HepG2 (cell line): ENCODE results near the gene GCH1. TPM values are rescaled to one million over a fixed set of nuclear protein-coding genes. Genes with fewer than 3 reads are reported as not detected.

Experiments
- ATAC-seq: fragments of 200-7000 bp; cut with Tn5 transposase; 3 replicates; pipeline ENCODE4 v1.9.1; 2020; ENCODE audit warnings: mild to moderate bottlenecking, moderate library complexity
- BruUV-seq: library from RNA; stranded (reverse); fragments of 400-500 nt; replicated peaks from 2 replicates; lab custom pipeline; 2021; lab: Mats Ljungman, UMichigan
- CTCF ChIA-PET: fragments of 300-600 bp; formaldehyde crosslinking; extraction: SDS; loops from one replicate; lab custom pipeline; 2021; ENCODE audit warnings: low total read pairs, inconsistent platforms, low intra/inter-chr PET ratio; lab: Yijun Ruan, JAX
- POLR2A ChIA-PET: fragments of 350-600 bp; sonication (Branson Sonifier 250); formaldehyde crosslinking; loops from one replicate; lab custom pipeline; 2020; ENCODE audit warnings: antibody characterized with exemption, inconsistent platforms; lab: Yijun Ruan, JAX
- DNase-seq: peaks from one replicate; pipeline ENCODE4 v3.0.0-alpha.2; 2015; ENCODE audit warnings: low spot score
- FAIRE-seq: peaks from 3 replicates; lab custom pipeline; 2011; peaks lifted over from hg19 to GRCh38; lab: Jason Lieb, UNC
- H2AFZ ChIP-seq: one replicate; pipeline ENCODE4 v1.6.1; 2011; ENCODE audit warnings: low read length, inconsistent platforms
- H3K27ac ChIP-seq: fragments of 300-600 bp; 3 replicates; pipeline ENCODE4 v1.8.0; 2011; ENCODE audit warnings: mixed run types, mild to moderate bottlenecking, mixed read lengths, low read length, inconsistent platforms; ENCODE audit not compliant: insufficient read depth; ENCODE audit errors: extremely low read length
- H3K27me3 ChIP-seq, 2 experiments: fragments of 200-600 bp in 1 of 2; 2 replicates in 1 of 2; 3 replicates in 1 of 2; pipeline versions ENCODE4 v1.6.0 to v1.8.0; 2011; ENCODE audit warnings: low read length in 2 of 2, mild to moderate bottlenecking in 2 of 2, moderate library complexity in 2 of 2, inconsistent platforms in 1 of 2; ENCODE audit not compliant: insufficient read depth in 2 of 2, control insufficient read depth in 1 of 2
- H3K36me3 ChIP-seq, 2 experiments: fragments of 200-600 bp in 1 of 2; replicated peaks in 1 of 2; 2 replicates in 1 of 2; 3 replicates in 1 of 2; pipeline versions ENCODE4 v1.5.1 to v1.8.0; 2011; ENCODE audit warnings: low read length in 2 of 2, inconsistent platforms in 1 of 2; ENCODE audit not compliant: insufficient read depth in 2 of 2, control insufficient read depth in 1 of 2
- H3K4me1 ChIP-seq: 2 replicates; pipeline ENCODE4 v1.5.1; 2012; ENCODE audit warnings: low read length, inconsistent platforms; ENCODE audit not compliant: insufficient read depth
- H3K4me2 ChIP-seq: 2 replicates; pipeline ENCODE4 v1.6.0; 2011; ENCODE audit warnings: low read depth, low read length, inconsistent platforms
- H3K4me3 ChIP-seq, 3 experiments: fragments of 200-600 bp in 1 of 3; sonication (generic), shearing (Covaris generic) in 1 of 3; replicated peaks in 1 of 3; 2 replicates each; pipeline ENCODE4 v1.5.1; 2011 to 2016; ENCODE audit warnings: low read length in 3 of 3, inconsistent platforms in 2 of 3, low read depth in 2 of 3, mild to moderate bottlenecking in 2 of 3, control low read depth in 1 of 3, mixed read lengths in 1 of 3; ENCODE audit not compliant: insufficient read depth in 1 of 3
- H3K79me2 ChIP-seq: one replicate; pipeline ENCODE4 v1.6.1; 2011; ENCODE audit warnings: low read length, inconsistent platforms; ENCODE audit not compliant: insufficient read depth
- H3K9ac ChIP-seq: 2 replicates; pipeline ENCODE4 v1.6.0; 2011; ENCODE audit warnings: mild to moderate bottlenecking, low read depth, low read length, inconsistent platforms; ENCODE audit not compliant: insufficient read depth
- H3K9me3 ChIP-seq: 2 replicates; pipeline ENCODE4 v1.5.1; 2012; ENCODE audit warnings: mild to moderate bottlenecking, low read length
- H4K20me1 ChIP-seq: 2 replicates; pipeline ENCODE4 v1.6.0; 2011; ENCODE audit warnings: inconsistent platforms, mild to moderate bottlenecking, low read length, moderate library complexity; ENCODE audit not compliant: insufficient read depth
- DRAP1 ChIP-seq: IDR thresholded peaks from 2 replicates; pipeline ENCODE4 v1.6.1; 2016; ENCODE audit warnings: missing genetic modification reagents, missing compliant biosample characterization
- EP300 ChIP-seq, 3 experiments: sonication (generic) in 1 of 3; formaldehyde crosslinking in 1 of 3; IDR thresholded peaks; 2 replicates each; pipeline versions ENCODE4 v1.5.1 to v1.6.1; 2011 to 2020; ENCODE audit warnings: low read depth in 2 of 3, low read length in 2 of 3, borderline replicate concordance in 1 of 3, improper control_type of control experiment in 1 of 3, mild to moderate bottlenecking in 1 of 3, missing genetic modification reagents in 1 of 3, moderate library complexity in 1 of 3
- HMG20A ChIP-seq: IDR thresholded peaks from 2 replicates; pipeline ENCODE4 v1.6.1; 2016; ENCODE audit warnings: borderline replicate concordance
- HNF4A ChIP-seq: sonication (generic); formaldehyde crosslinking; IDR thresholded peaks from 2 replicates; pipeline ENCODE4 v1.4.0; 2020; ENCODE audit warnings: missing genetic modification reagents
- IRX3 ChIP-seq: sonication (generic); formaldehyde crosslinking; IDR thresholded peaks from 2 replicates; pipeline ENCODE4 v1.8.1; 2023; ENCODE audit warnings: mild to moderate bottlenecking, low read depth, missing genetic modification reagents, borderline replicate concordance
- LRRFIP1 ChIP-seq: sonication (generic); formaldehyde crosslinking; conservative IDR thresholded peaks from 2 replicates; pipeline ENCODE4 v1.4.0; 2020; ENCODE audit warnings: missing genetic modification reagents
- NFKBIZ ChIP-seq: IDR thresholded peaks from 2 replicates; pipeline ENCODE4 v1.6.1; 2018; ENCODE audit warnings: missing genetic modification reagents, missing compliant biosample characterization
- PATZ1 ChIP-seq: sonication (generic); formaldehyde crosslinking; IDR thresholded peaks from 2 replicates; pipeline ENCODE4 v1.4.0; 2020; ENCODE audit warnings: missing genetic modification reagents
- PREB ChIP-seq: sonication (generic); formaldehyde crosslinking; IDR thresholded peaks from 2 replicates; pipeline ENCODE4 v1.4.0; 2020; ENCODE audit warnings: missing genetic modification reagents
- ZBTB20 ChIP-seq: sonication (generic); formaldehyde crosslinking; IDR thresholded peaks from 2 replicates; pipeline ENCODE4 v1.8.1; 2023; ENCODE audit warnings: missing genetic modification reagents, low read depth, mild to moderate bottlenecking, borderline replicate concordance
- ZFY ChIP-seq: sonication (generic); formaldehyde crosslinking; IDR thresholded peaks from 2 replicates; pipeline ENCODE4 v1.4.0; 2020; ENCODE audit warnings: missing genetic modification reagents
- ZNF335 ChIP-seq: sonication (generic); formaldehyde crosslinking; IDR thresholded peaks from 2 replicates; pipeline ENCODE4 v1.4.0; 2020; ENCODE audit warnings: missing genetic modification reagents
- ZNF460 ChIP-seq: sonication (generic); formaldehyde crosslinking; IDR thresholded peaks from 2 replicates; pipeline ENCODE4 v1.5.1; 2020; ENCODE audit warnings: missing genetic modification reagents, mild to moderate bottlenecking, borderline replicate concordance
- ZNF557 ChIP-seq: sonication (generic); formaldehyde crosslinking; IDR thresholded peaks from 2 replicates; pipeline ENCODE4 v1.4.0; 2020; ENCODE audit warnings: missing genetic modification reagents
- ZNF564 ChIP-seq: sonication (generic); formaldehyde crosslinking; IDR thresholded peaks from 2 replicates; pipeline ENCODE4 v1.8.1; 2023; ENCODE audit warnings: mild to moderate bottlenecking, missing genetic modification reagents
- ZNF781 ChIP-seq: sonication (generic); formaldehyde crosslinking; IDR thresholded peaks from 2 replicates; pipeline ENCODE4 v1.5.1; 2020; ENCODE audit warnings: borderline replicate concordance, mild to moderate bottlenecking, missing genetic modification reagents; ENCODE audit errors: not compliant biosample characterization
- ZSCAN21 ChIP-seq: sonication (generic); formaldehyde crosslinking; IDR thresholded peaks from 2 replicates; pipeline ENCODE4 v1.8.0; 2022; ENCODE audit warnings: mild to moderate bottlenecking, missing genetic modification reagents, moderate library complexity, borderline replicate concordance
- WGBS: methylation state at CpG from one replicate; pipeline ENCODE4 v1.1.6; 2017; ENCODE audit warnings: low lambda C conversion rate; 5-methylcytosine and 5-hydroxymethylcytosine counted together
- in situ Hi-C: cut with HindIII; loops from 2 replicates; pipeline ENCODE4 v1.10.0; 2017; ENCODE audit warnings: low pct_unique_long_range_greater_than_20kb; ENCODE audit not compliant: extremely low pct_ligation_motif_present
- intact Hi-C: fragments of 100-400 bp; cut with micrococcal nuclease; formaldehyde crosslinking; loops from one replicate; pipeline ENCODE4 v1.10.0; 2022; ENCODE audit not compliant: unreplicated experiment
- polyA plus RNA-seq, 8 experiments: library from polyadenylated mRNA; depleted of rRNA in 3 of 8; stranded (reverse) in 7 of 8; unstranded in 1 of 8; fragments of >200 nt; fragmentation: Illumina TruSeq in 4 of 8; extraction: Trizol in 4 of 8; gene quantifications; 2 replicates each; pipeline versions ENCODE4 v1.2.1 to v1.2.3, GENCODE V29; 2011 to 2016; ENCODE audit warnings: low read depth in 4 of 8, missing spikeins in 1 of 8, mixed read lengths in 1 of 8; ENCODE audit not compliant: insufficient read depth in 1 of 8
- total RNA-seq, 5 experiments: library from RNA; depleted of rRNA; stranded (reverse); fragments of >200 nt; fragmentation: Illumina TruSeq; extraction: Trizol; gene quantifications; 2 replicates each; pipeline ENCODE4 v1.2.3, GENCODE V29; 2016; ENCODE audit warnings: low read depth in 1 of 5

The GCH1 gene
- total and polyA plus RNA-seq, 2 of the 13 experiments (the other 11 are each of a cell fraction or from before 2014, with no cell fraction given), result 15.0 to 25.2 TPM

GRCh38 chr14:54828037-54828436 is 74.6 kb downstream of the GCH1 start:
- H4K20me1 ChIP-seq, result no peaks in the 10 kb centered on the region
- no peaks in the 10 kb centered on the region for H3K27me3 ChIP-seq
- ATAC-seq (no peak), DNase-seq (no peak), FAIRE-seq (no peak)
- 91% methylated on average over 1 of the region's 1 CpG for WGBS
- H3K79me2 ChIP-seq, result no peaks in the 10 kb centered on the region
- H3K4me1 ChIP-seq, result no peaks in the 10 kb centered on the region
- H3K27ac ChIP-seq, result no peak overlapping the region
- no peak overlapping the region for H3K9ac ChIP-seq
- TF ChIP-seq ZNF564 (CRISPR knock-in tag) (no peak), PATZ1 (CRISPR knock-in tag) (no peak), ZNF781 (CRISPR knock-in tag) (no peak), ZNF335 (CRISPR knock-in tag) (no peak), IRX3 (CRISPR knock-in tag) (no peak), ZFY (CRISPR knock-in tag) (no peak), ZNF460 (no peak), HNF4A (no peak), ZNF557 (CRISPR knock-in tag) (no peak), LRRFIP1 (CRISPR knock-in tag) (no peak), NFKBIZ (CRISPR knock-in tag) (no peak), HMG20A (CRISPR knock-in tag) (no peak), ZSCAN21 (no peak), PREB (CRISPR knock-in tag) (no peak), DRAP1 (CRISPR knock-in tag) (no peak), ZBTB20 (CRISPR knock-in tag) (no peak), EP300 (IDR thresholded peaks at IDR 0.05; ENCODE audit: low read depth in 2 of 2, low read length in 2 of 2) (no peak), EP300 (CRISPR knock-in tag; IDR thresholded peaks at IDR 0.05; ENCODE audit: borderline replicate concordance) (no peak)
- H3K4me3 ChIP-seq, result no peak overlapping the region
- no TSS peak for BruUV-seq
- H3K4me2 ChIP-seq, result no peak overlapping the region
- peaks cover 19% of the 10 kb centered on the region for H3K9me3 ChIP-seq
- CTCF ChIA-PET, result no interaction called here
- POLR2A ChIA-PET, result no interaction called here
- in situ Hi-C loops, result no loop called here
- no peaks in the 10 kb centered on the region for H3K36me3 ChIP-seq
- intact Hi-C loops, result no loop called here
- H2AFZ ChIP-seq, result no peak overlapping the region
